A549 (cell line): ENCODE measurements around the gene XAB2.

Source experiments
- CBX8 ChIP-seq: fragments of 200-600 bp; sonication (generic); IDR thresholded peaks from 2 replicates; pipeline ENCODE4 v1.6.1; 2016
- CEBPB ChIP-seq, 2 experiments: fragments of >200 bp in 1 of 2; sonication (Bioruptor Twin) in 1 of 2; formaldehyde crosslinking in 1 of 2; IDR thresholded peaks; 2 replicates each; pipeline ENCODE4 v1.6.1; 2012 to 2016
- HDAC2 ChIP-seq: fragments of 200-600 bp; sonication (generic); IDR thresholded peaks from 2 replicates; pipeline ENCODE4 v1.6.1; 2016
- JUNB ChIP-seq: fragments of >200 bp; sonication (Bioruptor Twin); formaldehyde crosslinking; IDR thresholded peaks from 2 replicates; pipeline ENCODE4 v1.6.1; 2016
- POLR2A ChIP-seq: IDR thresholded peaks from 2 replicates; pipeline ENCODE4 v1.6.1; 2012; ENCODE audit warnings: mild to moderate bottlenecking, low read length
- REST ChIP-seq: fragments of 200-600 bp; sonication (generic); IDR thresholded peaks from 2 replicates; pipeline ENCODE4 v1.6.1; 2016; ENCODE audit warnings: antibody characterized with exemption, mild to moderate bottlenecking, moderate library complexity
- RFX5 ChIP-seq: fragments of 450-650 bp; IDR thresholded peaks from 2 replicates; pipeline ENCODE4 v1.7.1; 2014; ENCODE audit warnings: antibody characterized with exemption, mild to moderate bottlenecking, moderate library complexity
- SMC3 ChIP-seq: fragments of >200 bp; sonication (Bioruptor Twin); formaldehyde crosslinking; IDR thresholded peaks from 3 replicates; pipeline ENCODE4 v1.6.1; 2018; ENCODE audit warnings: inconsistent platforms
- TFCP2L1 ChIP-seq: fragments of 250-450 bp; sonication (Bioruptor Pico); IDR thresholded peaks from 2 replicates; pipeline ENCODE4 v1.5.0; 2021; ENCODE audit warnings: mild to moderate bottlenecking
- TF ChIP-seq, protein P1 (sequence below): fragments of >200 bp; sonication (Bioruptor Twin); formaldehyde crosslinking; IDR thresholded peaks from 3 replicates; pipeline ENCODE4 v1.5.1; 2016

DNA sequence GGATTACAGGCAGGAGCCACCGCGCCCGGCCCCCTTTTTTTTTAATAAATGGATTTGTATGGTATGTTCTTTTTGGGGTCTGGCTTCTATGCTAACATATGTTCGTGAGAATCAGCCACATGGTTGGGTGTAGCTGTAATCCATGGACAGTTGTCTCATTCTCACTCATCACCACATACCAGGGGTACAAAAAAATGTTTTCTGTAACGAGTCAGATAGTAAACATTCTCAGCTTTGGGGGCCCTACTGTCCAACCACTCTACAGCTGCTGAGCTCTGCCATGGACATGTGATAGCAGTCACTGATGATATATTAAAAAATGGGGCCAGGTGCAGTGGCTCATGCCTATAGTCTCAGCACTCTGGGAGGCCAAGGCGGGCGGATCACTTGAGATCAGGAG is 34.4 kb upstream of the XAB2 start:
- TF ChIP-seq RFX5 (no peak), POLR2A (no peak), TFCP2L1 (CRISPR knock-in tag) (no peak), JUNB (no peak), REST (no peak), CEBPB (IDR thresholded peaks at IDR 0.05) (no peak), HDAC2 (no peak), SMC3 (no peak), CBX8 (no peak)
- TF ChIP-seq, protein P1, sequence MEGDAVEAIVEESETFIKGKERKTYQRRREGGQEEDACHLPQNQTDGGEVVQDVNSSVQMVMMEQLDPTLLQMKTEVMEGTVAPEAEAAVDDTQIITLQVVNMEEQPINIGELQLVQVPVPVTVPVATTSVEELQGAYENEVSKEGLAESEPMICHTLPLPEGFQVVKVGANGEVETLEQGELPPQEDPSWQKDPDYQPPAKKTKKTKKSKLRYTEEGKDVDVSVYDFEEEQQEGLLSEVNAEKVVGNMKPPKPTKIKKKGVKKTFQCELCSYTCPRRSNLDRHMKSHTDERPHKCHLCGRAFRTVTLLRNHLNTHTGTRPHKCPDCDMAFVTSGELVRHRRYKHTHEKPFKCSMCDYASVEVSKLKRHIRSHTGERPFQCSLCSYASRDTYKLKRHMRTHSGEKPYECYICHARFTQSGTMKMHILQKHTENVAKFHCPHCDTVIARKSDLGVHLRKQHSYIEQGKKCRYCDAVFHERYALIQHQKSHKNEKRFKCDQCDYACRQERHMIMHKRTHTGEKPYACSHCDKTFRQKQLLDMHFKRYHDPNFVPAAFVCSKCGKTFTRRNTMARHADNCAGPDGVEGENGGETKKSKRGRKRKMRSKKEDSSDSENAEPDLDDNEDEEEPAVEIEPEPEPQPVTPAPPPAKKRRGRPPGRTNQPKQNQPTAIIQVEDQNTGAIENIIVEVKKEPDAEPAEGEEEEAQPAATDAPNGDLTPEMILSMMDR, result no peak
